Upper lobe of right lung (tissue), 1 donor: ENCODE measurements around the gene RPTOR. TPM values are rescaled to one million over a fixed set of nuclear protein-coding genes. Genes with fewer than 3 reads are reported as not detected.

Experiments
- ATAC-seq: fragments of 200-7000 bp; cut with Tn5 transposase; one replicate; pipeline ENCODE4 v1.9.1; 2020; ENCODE audit warnings: mild to moderate bottlenecking, moderate library complexity
- DNase-seq: peaks from one replicate; pipeline ENCODE4 v3.0.0-alpha.2; 2020
- H3K27ac ChIP-seq: fragments of 200-600 bp; one replicate; pipeline ENCODE4 v1.8.0; 2022
- H3K27me3 ChIP-seq: fragments of 200-600 bp; one replicate; pipeline ENCODE4 v1.8.0; 2022; ENCODE audit warnings: mild to moderate bottlenecking
- H3K36me3 ChIP-seq: fragments of 200-600 bp; one replicate; pipeline ENCODE4 v1.8.0; 2022
- H3K4me1 ChIP-seq: fragments of 200-600 bp; one replicate; pipeline ENCODE4 v1.8.0; 2022
- H3K4me3 ChIP-seq: fragments of 200-600 bp; one replicate; pipeline ENCODE4 v1.8.0; 2022; ENCODE audit warnings: mild to moderate bottlenecking
- H3K9me3 ChIP-seq: fragments of 200-600 bp; one replicate; pipeline ENCODE4 v1.8.0; 2022
- CTCF ChIP-seq: fragments of 200-600 bp; IDR thresholded peaks from one replicate; pipeline ENCODE4 v1.8.0; 2022; ENCODE audit warnings: antibody characterized with exemption
- intact Hi-C: fragments of 100-400 bp; cut with DNase I; formaldehyde crosslinking; loops from one replicate; pipeline ENCODE4 v1.11.0; 2022
- total RNA-seq: library from RNA; stranded (reverse); fragmentation: NEBNext Ultra II Directional; extraction: Animal tissue kit (Norgen Biotek cat#: 25700); gene quantifications from one replicate; pipeline ENCODE4 v1.2.1, GENCODE V29; 2021
- donor health status: DM: no; HTN: yes; CAD: no; lungs with severe emphysema.

RPTOR gene
- total RNA-seq, 1 donor from 2014 or later = 35.4 TPM

- no peaks in the 10 kb centered on the region for H3K4me1 ChIP-seq
- H3K36me3 ChIP-seq = peaks cover 35% of the 10 kb centered on the region
- no peak for TF ChIP-seq CTCF
- no peak overlapping the region for H3K4me3 ChIP-seq
- no peak for ATAC-seq
- intact Hi-C loops = no loop called here
- H3K27ac ChIP-seq = no peak overlapping the region
- no peaks in the 10 kb centered on the region for H3K9me3 ChIP-seq
- no peak for DNase-seq
- no peaks in the 10 kb centered on the region for H3K27me3 ChIP-seq
Observed at GRCh38 chr17:80908776-80909175, 364.1 kb downstream of the RPTOR start.

- no peak for DNase-seq
- no peaks in the 10 kb centered on the region for H3K27me3 ChIP-seq
- H3K36me3 ChIP-seq = peaks cover 35% of the 10 kb centered on the region
- intact Hi-C loops = no loop called here
- TF ChIP-seq CTCF = no peak
- H3K27ac ChIP-seq = no peak overlapping the region
- no peak for ATAC-seq
- no peaks in the 10 kb centered on the region for H3K9me3 ChIP-seq
- H3K4me3 ChIP-seq = no peak overlapping the region
- H3K4me1 ChIP-seq = no peaks in the 10 kb centered on the region
Observed at GRCh38 chr17:80909635-80910034, 365.0 kb downstream of the RPTOR start.

GRCh38 chr17:80910043-80910442 lies 365.4 kb downstream of the RPTOR start:
- Histone ChIP-seq H3K27ac (no peak overlapping the region), H3K9me3 (no peaks in the 10 kb centered on the region), H3K36me3 (peaks cover 35% of the 10 kb centered on the region), H3K4me3 (no peak overlapping the region), H3K27me3 (no peaks in the 10 kb centered on the region), H3K4me1 (no peaks in the 10 kb centered on the region)
- no peak for ATAC-seq
- TF ChIP-seq CTCF = no peak
- DNase-seq = peak; percentile 35
- intact Hi-C loops = no loop called here

GRCh38 chr17:80912476-80912875 lies 367.8 kb downstream of the RPTOR start:
- DNase-seq = peak; percentile 55
- Histone ChIP-seq H3K9me3 (no peaks in the 10 kb centered on the region), H3K36me3 (peaks cover 41% of the 10 kb centered on the region), H3K27me3 (no peaks in the 10 kb centered on the region), H3K4me3 (no peak overlapping the region), H3K4me1 (no peaks in the 10 kb centered on the region), H3K27ac (no peak overlapping the region)
- peak; percentile 25 for ATAC-seq
- TF ChIP-seq CTCF = no peak
- intact Hi-C loops = no loop called here

- ATAC-seq (no peak), DNase-seq (peak; percentile 48)
Observed at GRCh38 chr17:80913928-80914821, 369.5 kb downstream of the RPTOR start.

More at GRCh38 chr17:80913928-80914821, 369.5 kb downstream of the RPTOR start:
- H3K36me3 ChIP-seq = peaks cover 35% of the 10 kb centered on the region
- H3K27ac ChIP-seq = no peak overlapping the region
- intact Hi-C loops = no loop called here
- no peaks in the 10 kb centered on the region for H3K27me3 ChIP-seq
- TF ChIP-seq CTCF = no peak
- H3K9me3 ChIP-seq = no peaks in the 10 kb centered on the region
- no peak overlapping the region for H3K4me3 ChIP-seq
- no peaks in the 10 kb centered on the region for H3K4me1 ChIP-seq
